ENCODE results near the gene MAP2K1.
"Not testable (repeated sequence)": the region's sequence is repeated elsewhere in the genome, so short reads cannot be mapped to it uniquely, and the experiment has no call there.

MAP2K1 gene

GRCh38 chr15:66500346-66500745 lies 113.6 kb downstream of the MAP2K1 start:
- not testable (repeated sequence) for H3K27ac ChIP-seq (ENCODE audit: low read length)

GRCh38 chr15:66502491-66502890 lies 115.8 kb downstream of the MAP2K1 start:
- Histone ChIP-seq H3K9ac (ENCODE audit: low read depth, low read length) (peak overlapping the region; percentile 99; the same call in 1 of the 2 replicates), H3K27ac (ENCODE audit: low read length) (no peak overlapping the region), H3K27me3 (ENCODE audit: insufficient read depth, low read length) (no peaks in the 10 kb centered on the region), H3K9me3 (ENCODE audit: insufficient read depth, low read depth, low read length) (no peaks in the 10 kb centered on the region), H3K4me3 (ENCODE audit: low read length) (peak overlapping the region; percentile 85), H3K4me1 (ENCODE audit: insufficient read depth, low read length) (no peaks in the 10 kb centered on the region), H3K36me3 (ENCODE audit: insufficient read depth, low read depth, low read length) (peaks cover 65% of the 10 kb centered on the region)

More at GRCh38 chr15:66500346-66500745, 113.6 kb downstream of the MAP2K1 start:
- H3K9me3 ChIP-seq (ENCODE audit: insufficient read depth, low read depth, low read length); H3K27me3 ChIP-seq (ENCODE audit: insufficient read depth, low read length); H3K4me1 ChIP-seq (ENCODE audit: insufficient read depth, low read length); H3K9ac ChIP-seq (ENCODE audit: low read depth, low read length); H3K4me3 ChIP-seq (ENCODE audit: low read length): not testable (repeated sequence)
- peaks cover 70% of the 10 kb centered on the region for H3K36me3 ChIP-seq (ENCODE audit: insufficient read depth, low read depth, low read length)

GRCh38 chr15:66503041-66503648 lies 116.4 kb downstream of the MAP2K1 start:
- Histone ChIP-seq H3K4me3 (ENCODE audit: low read length) (peak overlapping the region; percentile 85), H3K9ac (ENCODE audit: low read depth, low read length) (peak overlapping the region; percentile 99), H3K36me3 (ENCODE audit: insufficient read depth, low read depth, low read length) (peaks cover 62% of the 10 kb centered on the region)
- H3K27me3 ChIP-seq (ENCODE audit: insufficient read depth, low read length); H3K27ac ChIP-seq (ENCODE audit: low read length); H3K4me1 ChIP-seq (ENCODE audit: insufficient read depth, low read length); H3K9me3 ChIP-seq (ENCODE audit: insufficient read depth, low read depth, low read length): not testable (repeated sequence)

GRCh38 chr15:66503780-66504562 lies 117.3 kb downstream of the MAP2K1 start:
- Histone ChIP-seq H3K27ac (ENCODE audit: low read length) (peak overlapping the region; percentile 77), H3K4me3 (ENCODE audit: low read length) (peak overlapping the region; percentile 85), H3K9me3 (ENCODE audit: insufficient read depth, low read depth, low read length) (no peaks in the 10 kb centered on the region), H3K4me1 (ENCODE audit: insufficient read depth, low read length) (no peaks in the 10 kb centered on the region), H3K27me3 (ENCODE audit: insufficient read depth, low read length) (no peaks in the 10 kb centered on the region), H3K36me3 (ENCODE audit: insufficient read depth, low read depth, low read length) (peaks cover 54% of the 10 kb centered on the region), H3K9ac (ENCODE audit: low read depth, low read length) (peak overlapping the region; percentile 99)

- H3K4me3 ChIP-seq (ENCODE audit: low read length), result peak within 1 kb of the TSS; percentile 85
- no peaks in the 10 kb centered on the region for H3K27me3 ChIP-seq (ENCODE audit: insufficient read depth, low read length)
- peaks cover 50% of the 10 kb centered on the region for H3K36me3 ChIP-seq (ENCODE audit: insufficient read depth, low read depth, low read length)
- no peaks in the 10 kb centered on the region for H3K9me3 ChIP-seq (ENCODE audit: insufficient read depth, low read depth, low read length)
- H3K27ac ChIP-seq (ENCODE audit: low read length), result peak within 1 kb of the TSS; percentile 77
- peak within 1 kb of the TSS; percentile 99 for H3K9ac ChIP-seq (ENCODE audit: low read depth, low read length)
- H3K4me1 ChIP-seq (ENCODE audit: insufficient read depth, low read length), result no peaks in the 10 kb centered on the region
Measured at GRCh38 chr15:66504563-66505429, 118.1 kb downstream of the MAP2K1 start, which contains the start of the genes RPL4 and ZWILCH. TSS of gene RPL4 (minus strand) at chr15:66504855. CDS start at chr15:66504790, 65 bp downstream. TSS of gene ZWILCH (plus strand) at chr15:66505326. CDS start at chr15:66505339, 13 bp downstream.

GRCh38 chr15:66505430-66505811 lies 118.7 kb downstream of the MAP2K1 start:
- Histone ChIP-seq H3K4me3 (ENCODE audit: low read length) (peak overlapping the region; percentile 85), H3K27ac (ENCODE audit: low read length) (peak overlapping the region; percentile 77), H3K27me3 (ENCODE audit: insufficient read depth, low read length) (no peaks in the 10 kb centered on the region), H3K9ac (ENCODE audit: low read depth, low read length) (peak overlapping the region; percentile 99), H3K4me1 (ENCODE audit: insufficient read depth, low read length) (no peaks in the 10 kb centered on the region), H3K9me3 (ENCODE audit: insufficient read depth, low read depth, low read length) (no peaks in the 10 kb centered on the region), H3K36me3 (ENCODE audit: insufficient read depth, low read depth, low read length) (peaks cover 47% of the 10 kb centered on the region)

- no peak overlapping the region for H3K27ac ChIP-seq (ENCODE audit: low read length)
- H3K27me3 ChIP-seq (ENCODE audit: insufficient read depth, low read length), result no peaks in the 10 kb centered on the region
- no peaks in the 10 kb centered on the region for H3K4me1 ChIP-seq (ENCODE audit: insufficient read depth, low read length)
- no peaks in the 10 kb centered on the region for H3K9me3 ChIP-seq (ENCODE audit: insufficient read depth, low read depth, low read length)
- H3K4me3 ChIP-seq (ENCODE audit: low read length), result peak overlapping the region; percentile 85
- H3K36me3 ChIP-seq (ENCODE audit: insufficient read depth, low read depth, low read length), result peaks cover 47% of the 10 kb centered on the region
- peak overlapping the region; percentile 99 for H3K9ac ChIP-seq (ENCODE audit: low read depth, low read length)
Measured at GRCh38 chr15:66505818-66506217, 119.1 kb downstream of the MAP2K1 start.

- no peak overlapping the region for H3K9ac ChIP-seq (ENCODE audit: low read depth, low read length)
- no peaks in the 10 kb centered on the region for H3K9me3 ChIP-seq (ENCODE audit: insufficient read depth, low read depth, low read length)
- no peak overlapping the region for H3K4me3 ChIP-seq (ENCODE audit: low read length)
- no peaks in the 10 kb centered on the region for H3K4me1 ChIP-seq (ENCODE audit: insufficient read depth, low read length)
- H3K36me3 ChIP-seq (ENCODE audit: insufficient read depth, low read depth, low read length), result peaks cover 41% of the 10 kb centered on the region
- H3K27me3 ChIP-seq (ENCODE audit: insufficient read depth, low read length), result no peaks in the 10 kb centered on the region
- no peak overlapping the region for H3K27ac ChIP-seq (ENCODE audit: low read length)
Measured at GRCh38 chr15:66508293-66508883, 121.7 kb downstream of the MAP2K1 start.

GRCh38 chr15:66514586-66514985 lies 127.9 kb downstream of the MAP2K1 start:
- Histone ChIP-seq H3K4me3 (ENCODE audit: low read length) (no peak overlapping the region), H3K9me3 (ENCODE audit: insufficient read depth, low read depth, low read length) (no peaks in the 10 kb centered on the region), H3K27ac (ENCODE audit: low read length) (no peak overlapping the region), H3K9ac (ENCODE audit: low read depth, low read length) (no peak overlapping the region), H3K36me3 (ENCODE audit: insufficient read depth, low read depth, low read length) (peaks cover 78% of the 10 kb centered on the region), H3K27me3 (ENCODE audit: insufficient read depth, low read length) (no peaks in the 10 kb centered on the region), H3K4me1 (ENCODE audit: insufficient read depth, low read length) (peaks cover 6% of the 10 kb centered on the region)

GRCh38 chr15:66515901-66516322 lies 129.2 kb downstream of the MAP2K1 start:
- no peak overlapping the region for H3K4me3 ChIP-seq (ENCODE audit: low read length)
- H3K4me1 ChIP-seq (ENCODE audit: insufficient read depth, low read length), result peaks cover 6% of the 10 kb centered on the region
- peaks cover 84% of the 10 kb centered on the region for H3K36me3 ChIP-seq (ENCODE audit: insufficient read depth, low read depth, low read length)
- no peak overlapping the region for H3K9ac ChIP-seq (ENCODE audit: low read depth, low read length)
- H3K27me3 ChIP-seq (ENCODE audit: insufficient read depth, low read length), result no peaks in the 10 kb centered on the region
- no peaks in the 10 kb centered on the region for H3K9me3 ChIP-seq (ENCODE audit: insufficient read depth, low read depth, low read length)
- no peak overlapping the region for H3K27ac ChIP-seq (ENCODE audit: low read length)

- Histone ChIP-seq H3K36me3 (ENCODE audit: insufficient read depth, low read depth, low read length) (peaks cover 92% of the 10 kb centered on the region), H3K9ac (ENCODE audit: low read depth, low read length) (no peak overlapping the region)
Measured at GRCh38 chr15:66523926-66524325, 137.2 kb downstream of the MAP2K1 start.

More at GRCh38 chr15:66523926-66524325, 137.2 kb downstream of the MAP2K1 start:
- no peak overlapping the region for H3K27ac ChIP-seq (ENCODE audit: low read length)
- H3K4me1 ChIP-seq (ENCODE audit: insufficient read depth, low read length), result no peaks in the 10 kb centered on the region
- no peak overlapping the region for H3K4me3 ChIP-seq (ENCODE audit: low read length)
- no peaks in the 10 kb centered on the region for H3K27me3 ChIP-seq (ENCODE audit: insufficient read depth, low read length)
- H3K9me3 ChIP-seq (ENCODE audit: insufficient read depth, low read depth, low read length), result no peaks in the 10 kb centered on the region
